Caco-2 (cell line): ENCODE data around the gene MTA3. TPM values are rescaled to one million over a fixed set of nuclear protein-coding genes. Genes with fewer than 3 reads are reported as not detected.

Source experiments
- BruUV-seq: library from RNA; stranded (reverse); fragments of 400-500 nt; replicated peaks from 2 replicates; lab custom pipeline; 2021; lab: Mats Ljungman, UMichigan
- CTCF ChIA-PET: fragments of 300-600 bp; sonication (Branson Sonifier 250); formaldehyde crosslinking; loops from one replicate; lab custom pipeline; 2022; ENCODE audit warnings: antibody characterized with exemption; lab: Charles Lee
- POLR2A ChIA-PET: fragments of 300-600 bp; sonication (Branson Sonifier 250); formaldehyde crosslinking; loops from one replicate; lab custom pipeline; 2022; ENCODE audit warnings: antibody characterized with exemption; lab: Charles Lee
- DNase-seq, 2 experiments: peaks; one replicate each; pipeline versions ENCODE4 v3.0.0 to v3.0.0-alpha.2; 2020 to 2022
- H3K27me3 ChIP-seq: replicated peaks from 2 replicates; pipeline ENCODE4 v1.6.0; 2011; ENCODE audit warnings: low read length; ENCODE audit not compliant: control insufficient read depth, insufficient read depth
- H3K36me3 ChIP-seq: 2 replicates; pipeline ENCODE4 v1.5.1; 2011; ENCODE audit warnings: low read length; ENCODE audit not compliant: control insufficient read depth, insufficient read depth
- H3K4me1 ChIP-seq: fragments of 250-450 bp; sonication (Bioruptor Pico); 2 replicates; pipeline ENCODE4 v1.5.1; 2020; ENCODE audit warnings: mild to moderate bottlenecking
- H3K4me3 ChIP-seq: 2 replicates; pipeline ENCODE4 v1.5.1; 2011; ENCODE audit warnings: low read depth, mild to moderate bottlenecking, control low read depth, low read length
- H3K9me3 ChIP-seq: fragments of 250-450 bp; sonication (Bioruptor Pico); 2 replicates; pipeline ENCODE4 v1.5.1; 2020; ENCODE audit warnings: mild to moderate bottlenecking, moderate library complexity
- H3K27ac Mint-ChIP-seq: one replicate; pipeline ENCODE4 v1.8.0; 2022; ENCODE audit warnings: mixed read lengths; ENCODE audit not compliant: unreplicated experiment
- H3K27me3 Mint-ChIP-seq: one replicate; pipeline ENCODE4 v1.8.0; 2022; ENCODE audit warnings: mixed read lengths; ENCODE audit not compliant: insufficient read depth, unreplicated experiment
- H3K36me3 Mint-ChIP-seq: one replicate; pipeline ENCODE4 v1.8.0; 2022; ENCODE audit warnings: mild to moderate bottlenecking, mixed read lengths; ENCODE audit not compliant: insufficient read depth, unreplicated experiment
- H3K4me1 Mint-ChIP-seq: one replicate; pipeline ENCODE4 v1.8.0; 2022; ENCODE audit warnings: low read depth, mixed read lengths; ENCODE audit not compliant: unreplicated experiment
- H3K4me3 Mint-ChIP-seq: one replicate; pipeline ENCODE4 v1.8.0; 2022; ENCODE audit warnings: mild to moderate bottlenecking, moderate library complexity, mixed read lengths; ENCODE audit not compliant: unreplicated experiment
- H3K9me3 Mint-ChIP-seq: one replicate; pipeline ENCODE4 v1.8.0; 2022; ENCODE audit warnings: mixed read lengths; ENCODE audit not compliant: unreplicated experiment
- CTCF ChIP-seq, 2 experiments: fragments of 200-600 bp in 1 of 2; IDR thresholded peaks; 1 replicate in 1 of 2; 2 replicates in 1 of 2; pipeline versions ENCODE4 v1.5.1 to v1.8.0; 2011 to 2022; ENCODE audit warnings: antibody characterized with exemption in 1 of 2, control low read depth in 1 of 2, inconsistent platforms in 1 of 2, low read depth in 1 of 2, low read length in 1 of 2, mild to moderate bottlenecking in 1 of 2, moderate library complexity in 1 of 2; ENCODE audit not compliant: insufficient read depth in 1 of 2, severe bottlenecking in 1 of 2, unreplicated experiment in 1 of 2
- intact Hi-C: fragments of 100-400 bp; cut with micrococcal nuclease; formaldehyde crosslinking; loops from one replicate; pipeline ENCODE4 v1.10.0; 2022; ENCODE audit not compliant: unreplicated experiment
- total RNA-seq: library from RNA; stranded (reverse); gene quantifications from 2 replicates; pipeline ENCODE4 v1.2.3, GENCODE V29; 2022

The MTA3 gene
- total RNA-seq, 1 experiment from 2014 or later, result 85.7 TPM

GRCh38 chr2:42523341-42523740 is 45.1 kb upstream of the MTA3 start:
- no TSS peak for BruUV-seq
- H3K9me3 Mint-ChIP-seq, result peaks cover 15% of the 10 kb centered on the region
- ChIA-PET POLR2A (no interaction called here), CTCF (interaction anchor here (0.6 kb wide), 1 partner anchor 130 kb away, joined by 4 read pairs; no protein-coding TSS in a partner anchor)
- no peaks in the 10 kb centered on the region for H3K36me3 ChIP-seq
- H3K27me3 ChIP-seq, result no peaks in the 10 kb centered on the region
- no peak for TF ChIP-seq CTCF (IDR thresholded peaks at IDR 0.05; ENCODE audit: insufficient read depth in 1 of 2, low read depth in 1 of 2, low read length in 1 of 2, severe bottlenecking in 1 of 2, unreplicated experiment in 1 of 2)
- no peak overlapping the region for H3K4me3 Mint-ChIP-seq
- no peaks in the 10 kb centered on the region for H3K4me1 ChIP-seq
- no peak for DNase-seq
- intact Hi-C loops, result no loop called here
- H3K4me1 Mint-ChIP-seq, result no peaks in the 10 kb centered on the region
- peaks cover 6% of the 10 kb centered on the region for H3K36me3 Mint-ChIP-seq
- no peak overlapping the region for H3K4me3 ChIP-seq
- H3K27ac Mint-ChIP-seq, result no peak overlapping the region
- H3K9me3 ChIP-seq, result no peaks in the 10 kb centered on the region
- H3K27me3 Mint-ChIP-seq, result no peaks in the 10 kb centered on the region

- no peak for TF ChIP-seq CTCF (IDR thresholded peaks at IDR 0.05; ENCODE audit: insufficient read depth in 1 of 2, low read depth in 1 of 2, low read length in 1 of 2, severe bottlenecking in 1 of 2, unreplicated experiment in 1 of 2)
- Histone ChIP-seq H3K27me3 (no peaks in the 10 kb centered on the region), H3K4me3 (no peak overlapping the region), H3K4me1 (no peaks in the 10 kb centered on the region), H3K36me3 (no peaks in the 10 kb centered on the region), H3K9me3 (no peaks in the 10 kb centered on the region; the same call in 1 of the 2 replicates)
- CTCF ChIA-PET, result interaction anchor here (0.8 kb wide), 1 partner anchor 131 kb away, joined by 4 read pairs; no protein-coding TSS in a partner anchor
- Mint-ChIP-seq H3K9me3 (no peaks in the 10 kb centered on the region), H3K27ac (no peak overlapping the region), H3K4me3 (no peak overlapping the region), H3K36me3 (no peaks in the 10 kb centered on the region), H3K27me3 (no peaks in the 10 kb centered on the region), H3K4me1 (no peaks in the 10 kb centered on the region)
- BruUV-seq, result no TSS peak
- DNase-seq, result no peak
- POLR2A ChIA-PET, result no interaction called here
- intact Hi-C loops, result no loop called here
Measured at GRCh38 chr2:42532397-42532796, 36.0 kb upstream of the MTA3 start.

- Mint-ChIP-seq H3K4me1 (no peaks in the 10 kb centered on the region), H3K4me3 (no peak overlapping the region), H3K36me3 (no peaks in the 10 kb centered on the region), H3K27ac (no peak overlapping the region), H3K9me3 (no peaks in the 10 kb centered on the region), H3K27me3 (no peaks in the 10 kb centered on the region)
- H3K4me3 ChIP-seq, result no peak overlapping the region
- CTCF ChIA-PET, result no interaction called here
- no peaks in the 10 kb centered on the region; the same call in 1 of the 2 replicates for H3K9me3 ChIP-seq
- H3K36me3 ChIP-seq, result no peaks in the 10 kb centered on the region
- H3K4me1 ChIP-seq, result no peaks in the 10 kb centered on the region
- no TSS peak for BruUV-seq
- no peak for TF ChIP-seq CTCF (IDR thresholded peaks at IDR 0.05; ENCODE audit: insufficient read depth in 1 of 2, low read depth in 1 of 2, low read length in 1 of 2, severe bottlenecking in 1 of 2, unreplicated experiment in 1 of 2)
- intact Hi-C loops, result no loop called here
- DNase-seq, result no peak
- H3K27me3 ChIP-seq, result no peaks in the 10 kb centered on the region
- POLR2A ChIA-PET, result no interaction called here
Measured at GRCh38 chr2:42537493-42537892, 30.9 kb upstream of the MTA3 start.
